Measurements from ENCODE around the gene COL4A2.

DNA sequence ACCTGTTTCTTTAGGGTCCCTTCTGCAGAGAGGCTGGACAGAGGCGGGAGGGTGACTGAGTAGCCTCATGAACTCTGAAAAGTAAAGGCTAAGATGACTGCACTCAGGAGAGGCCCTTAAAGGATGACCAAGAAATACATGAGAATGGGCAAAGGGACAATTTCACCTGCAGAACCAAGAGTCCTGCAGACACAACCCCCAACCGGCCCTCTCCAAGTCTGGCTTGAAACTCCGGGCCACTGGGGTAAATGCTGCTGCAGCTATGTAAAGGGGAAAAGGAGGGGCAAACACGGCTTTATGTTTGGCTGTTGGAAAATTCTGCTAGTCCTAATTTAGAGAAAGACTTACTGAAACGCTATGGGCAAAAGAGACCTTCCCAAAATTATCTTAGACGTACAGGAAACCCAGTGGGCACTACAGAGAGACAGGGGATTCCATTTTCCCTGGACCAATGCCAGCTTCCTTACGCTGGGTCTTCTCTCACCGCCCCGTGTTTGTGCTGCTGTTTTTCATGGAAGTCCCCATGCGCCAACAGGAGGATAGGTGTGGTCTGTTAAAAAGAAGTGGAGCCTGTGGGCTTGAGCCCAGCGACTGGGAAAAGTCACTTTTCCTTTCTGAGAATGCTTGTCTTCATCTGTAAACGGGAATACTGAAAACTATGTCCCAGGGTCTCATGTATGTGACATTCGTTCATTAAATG, 10.6 kb downstream of the COL4A2 start:
- TF ChIP-seq, protein P1, sequence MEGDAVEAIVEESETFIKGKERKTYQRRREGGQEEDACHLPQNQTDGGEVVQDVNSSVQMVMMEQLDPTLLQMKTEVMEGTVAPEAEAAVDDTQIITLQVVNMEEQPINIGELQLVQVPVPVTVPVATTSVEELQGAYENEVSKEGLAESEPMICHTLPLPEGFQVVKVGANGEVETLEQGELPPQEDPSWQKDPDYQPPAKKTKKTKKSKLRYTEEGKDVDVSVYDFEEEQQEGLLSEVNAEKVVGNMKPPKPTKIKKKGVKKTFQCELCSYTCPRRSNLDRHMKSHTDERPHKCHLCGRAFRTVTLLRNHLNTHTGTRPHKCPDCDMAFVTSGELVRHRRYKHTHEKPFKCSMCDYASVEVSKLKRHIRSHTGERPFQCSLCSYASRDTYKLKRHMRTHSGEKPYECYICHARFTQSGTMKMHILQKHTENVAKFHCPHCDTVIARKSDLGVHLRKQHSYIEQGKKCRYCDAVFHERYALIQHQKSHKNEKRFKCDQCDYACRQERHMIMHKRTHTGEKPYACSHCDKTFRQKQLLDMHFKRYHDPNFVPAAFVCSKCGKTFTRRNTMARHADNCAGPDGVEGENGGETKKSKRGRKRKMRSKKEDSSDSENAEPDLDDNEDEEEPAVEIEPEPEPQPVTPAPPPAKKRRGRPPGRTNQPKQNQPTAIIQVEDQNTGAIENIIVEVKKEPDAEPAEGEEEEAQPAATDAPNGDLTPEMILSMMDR (IDR thresholded peaks at IDR 0.05), result no peak
- no peak for TF ChIP-seq BHLHE40 (IDR thresholded peaks at IDR 0.05; ENCODE audit: low read depth, low read length)
- TF ChIP-seq MAFK (IDR thresholded peaks at IDR 0.05; ENCODE audit: partially characterized antibody), result no peak
- no peak for TF ChIP-seq CHD4 (IDR thresholded peaks at IDR 0.05; ENCODE audit: borderline replicate concordance)
